ENCODE data around the gene WDR33. TPM values are rescaled to one million over a fixed set of nuclear protein-coding genes. Genes with fewer than 3 reads are reported as not detected.

The WDR33 gene
- total and polyA plus RNA-seq, 10 of the 15 experiments (the other 5 are each of a cell fraction or from before 2014, with no cell fraction given), result 29.2 to 73.8 (median 45.6) TPM

DNA sequence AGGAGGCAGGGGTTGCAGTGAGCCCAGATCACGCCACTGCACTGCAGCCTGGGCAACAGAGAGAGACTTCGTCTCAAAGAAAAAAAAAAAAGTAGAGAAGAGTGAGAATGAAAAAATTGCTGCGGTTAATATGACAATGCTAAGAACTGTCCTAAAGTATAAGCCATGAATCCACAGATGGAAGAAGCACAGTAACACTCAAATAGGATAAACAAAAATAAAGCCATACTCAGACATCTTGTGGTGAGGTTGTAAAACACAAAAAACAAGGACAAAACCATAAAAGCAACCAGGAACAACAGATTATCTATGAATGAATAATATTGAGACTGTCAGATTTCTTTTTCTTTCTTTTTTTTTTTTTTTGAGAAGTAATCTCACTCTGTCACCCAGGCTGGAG, 24.0 kb upstream of the WDR33 start (continued):
- TF ChIP-seq, protein P1, sequence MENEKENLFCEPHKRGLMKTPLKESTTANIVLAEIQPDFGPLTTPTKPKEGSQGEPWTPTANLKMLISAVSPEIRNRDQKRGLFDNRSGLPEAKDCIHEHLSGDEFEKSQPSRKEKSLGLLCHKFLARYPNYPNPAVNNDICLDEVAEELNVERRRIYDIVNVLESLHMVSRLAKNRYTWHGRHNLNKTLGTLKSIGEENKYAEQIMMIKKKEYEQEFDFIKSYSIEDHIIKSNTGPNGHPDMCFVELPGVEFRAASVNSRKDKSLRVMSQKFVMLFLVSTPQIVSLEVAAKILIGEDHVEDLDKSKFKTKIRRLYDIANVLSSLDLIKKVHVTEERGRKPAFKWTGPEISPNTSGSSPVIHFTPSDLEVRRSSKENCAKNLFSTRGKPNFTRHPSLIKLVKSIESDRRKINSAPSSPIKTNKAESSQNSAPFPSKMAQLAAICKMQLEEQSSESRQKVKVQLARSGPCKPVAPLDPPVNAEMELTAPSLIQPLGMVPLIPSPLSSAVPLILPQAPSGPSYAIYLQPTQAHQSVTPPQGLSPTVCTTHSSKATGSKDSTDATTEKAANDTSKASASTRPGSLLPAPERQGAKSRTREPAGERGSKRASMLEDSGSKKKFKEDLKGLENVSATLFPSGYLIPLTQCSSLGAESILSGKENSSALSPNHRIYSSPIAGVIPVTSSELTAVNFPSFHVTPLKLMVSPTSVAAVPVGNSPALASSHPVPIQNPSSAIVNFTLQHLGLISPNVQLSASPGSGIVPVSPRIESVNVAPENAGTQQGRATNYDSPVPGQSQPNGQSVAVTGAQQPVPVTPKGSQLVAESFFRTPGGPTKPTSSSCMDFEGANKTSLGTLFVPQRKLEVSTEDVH (IDR thresholded peaks at IDR 0.05; ENCODE audit: low read depth, partially characterized antibody), result no peak

DNA sequence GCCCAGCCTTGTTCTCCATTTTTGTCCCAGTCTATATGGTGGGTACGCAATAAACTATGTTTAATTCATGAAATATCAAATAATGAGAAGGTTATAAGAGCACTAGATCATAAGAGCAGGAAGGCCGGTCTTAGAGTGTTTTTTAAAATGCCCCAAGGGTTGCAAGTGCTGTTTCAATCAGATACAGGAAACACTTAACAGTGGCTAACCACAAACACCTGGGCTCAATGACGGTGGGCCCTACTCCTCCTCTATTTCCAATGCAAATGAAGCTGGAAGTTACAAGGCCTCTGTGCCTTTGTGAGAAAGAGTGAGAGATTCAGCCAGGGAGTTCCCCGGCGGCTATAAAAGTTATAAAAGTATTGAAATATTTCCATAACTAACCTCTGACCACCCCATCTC, 18.9 kb upstream of the WDR33 start:
- POLR2A ChIA-PET, result interaction anchor here (0.8 to 3.3 kb wide), 10 partner anchors 9 to 127 kb away, joined by 3 to 15 read pairs (median 4); partner anchors contain the start of gene WDR33
- RAD21 ChIA-PET (ENCODE audit: unreplicated experiment), result interaction anchor here (0.6 to 2.7 kb wide), 12 partner anchors 18 to 266 kb away, joined by 3 to 15 read pairs (median 4); partner anchors contain the start of genes POLR2D and WDR33
- no TSS peak for BruUV-seq (replicated peaks)
- Histone ChIP-seq H3K4me2 (ENCODE audit: control insufficient read depth, insufficient read depth) (peak overlapping the region; percentile 71), H2AFZ (ENCODE audit: control insufficient read depth, low read depth, low read length) (peak overlapping the region; percentile 49), H3K79me2 (ENCODE audit: control insufficient read depth, insufficient read depth, low read length) (no peaks in the 10 kb centered on the region; the same call in 1 of the 2 replicates), H4K20me1 (ENCODE audit: control insufficient read depth, insufficient read depth) (no peaks in the 10 kb centered on the region), H3K4me1 (ENCODE audit: control insufficient read depth, insufficient read depth, low read length) (peaks cover 38% of the 10 kb centered on the region), H3K27ac (ENCODE audit: control insufficient read depth, insufficient read depth) (peak overlapping the region; percentile 92), H3K9ac (ENCODE audit: control insufficient read depth, insufficient read depth, low read length) (peak overlapping the region; percentile 47), H3K9me3 (replicated peaks; ENCODE audit: control insufficient read depth, insufficient read depth, low read length) (peaks cover 19% of the 10 kb centered on the region), H3K4me3 (peak overlapping the region; percentile 35; the same call in 1 of the 2 replicates), H3K36me3 (ENCODE audit: control insufficient read depth in 2 of 2, insufficient read depth in 2 of 2, low read length in 1 of 2) (no peaks in the 10 kb centered on the region), H3K27me3 (replicated peaks in 1 of 2; ENCODE audit: control insufficient read depth in 2 of 2, insufficient read depth in 2 of 2, low read length in 1 of 2) (no peaks in the 10 kb centered on the region)
- WGBS (ENCODE audit: insufficient coverage, insufficient replicate concordance, low lambda C conversion rate, missing lambda C conversion rate), result 3% methylated on average over 5 of the region's 5 CpGs
- SMC1A ChIA-PET (ENCODE audit: uncharacterized antibody, unreplicated experiment), result interaction anchor here (0.7 to 3.4 kb wide), 21 partner anchors 10 to 339 kb away, joined by 3 to 19 read pairs (median 6); partner anchors contain the start of gene POLR2D
- CTCF ChIA-PET, result interaction anchor here (1.2 to 2.2 kb wide), 5 partner anchors 12 to 27 kb away, joined by 4 to 12 read pairs (median 7); partner anchors contain the start of gene WDR33
- intact Hi-C loops (cut with micrococcal nuclease; ENCODE audit: unreplicated experiment), result no loop called here
- ATAC-seq (peak; percentile 94), FAIRE-seq (peak; percentile 81), DNase-seq (ENCODE audit: low read depth, low spot score) (peak; percentile 96)
- in situ Hi-C loops (cut with MboI), result no loop called here
- peak; percentile 85 for TF ChIP-seq NFIC (IDR thresholded peaks at IDR 0.05; ENCODE audit: low read depth, low read length)
- TF ChIP-seq, protein P2, sequence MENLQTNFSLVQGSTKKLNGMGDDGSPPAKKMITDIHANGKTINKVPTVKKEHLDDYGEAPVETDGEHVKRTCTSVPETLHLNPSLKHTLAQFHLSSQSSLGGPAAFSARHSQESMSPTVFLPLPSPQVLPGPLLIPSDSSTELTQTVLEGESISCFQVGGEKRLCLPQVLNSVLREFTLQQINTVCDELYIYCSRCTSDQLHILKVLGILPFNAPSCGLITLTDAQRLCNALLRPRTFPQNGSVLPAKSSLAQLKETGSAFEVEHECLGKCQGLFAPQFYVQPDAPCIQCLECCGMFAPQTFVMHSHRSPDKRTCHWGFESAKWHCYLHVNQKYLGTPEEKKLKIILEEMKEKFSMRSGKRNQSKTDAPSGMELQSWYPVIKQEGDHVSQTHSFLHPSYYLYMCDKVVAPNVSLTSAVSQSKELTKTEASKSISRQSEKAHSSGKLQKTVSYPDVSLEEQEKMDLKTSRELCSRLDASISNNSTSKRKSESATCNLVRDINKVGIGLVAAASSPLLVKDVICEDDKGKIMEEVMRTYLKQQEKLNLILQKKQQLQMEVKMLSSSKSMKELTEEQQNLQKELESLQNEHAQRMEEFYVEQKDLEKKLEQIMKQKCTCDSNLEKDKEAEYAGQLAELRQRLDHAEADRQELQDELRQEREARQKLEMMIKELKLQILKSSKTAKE (IDR thresholded peaks at IDR 0.05; ENCODE audit: low read depth, poor library complexity, severe bottlenecking), result peak; percentile 79
- peak; percentile 52 for TF ChIP-seq BMI1 (IDR thresholded peaks at IDR 0.05; ENCODE audit: borderline replicate concordance)
- no peak for TF ChIP-seq CEBPB (IDR thresholded peaks at IDR 0.05; ENCODE audit: borderline replicate concordance in 1 of 2, low read depth in 2 of 2, low read length in 2 of 2)
- no peak for TF ChIP-seq HDAC6 (IDR thresholded peaks at IDR 0.05; ENCODE audit: unreplicated experiment)
- TF ChIP-seq, protein P3, sequence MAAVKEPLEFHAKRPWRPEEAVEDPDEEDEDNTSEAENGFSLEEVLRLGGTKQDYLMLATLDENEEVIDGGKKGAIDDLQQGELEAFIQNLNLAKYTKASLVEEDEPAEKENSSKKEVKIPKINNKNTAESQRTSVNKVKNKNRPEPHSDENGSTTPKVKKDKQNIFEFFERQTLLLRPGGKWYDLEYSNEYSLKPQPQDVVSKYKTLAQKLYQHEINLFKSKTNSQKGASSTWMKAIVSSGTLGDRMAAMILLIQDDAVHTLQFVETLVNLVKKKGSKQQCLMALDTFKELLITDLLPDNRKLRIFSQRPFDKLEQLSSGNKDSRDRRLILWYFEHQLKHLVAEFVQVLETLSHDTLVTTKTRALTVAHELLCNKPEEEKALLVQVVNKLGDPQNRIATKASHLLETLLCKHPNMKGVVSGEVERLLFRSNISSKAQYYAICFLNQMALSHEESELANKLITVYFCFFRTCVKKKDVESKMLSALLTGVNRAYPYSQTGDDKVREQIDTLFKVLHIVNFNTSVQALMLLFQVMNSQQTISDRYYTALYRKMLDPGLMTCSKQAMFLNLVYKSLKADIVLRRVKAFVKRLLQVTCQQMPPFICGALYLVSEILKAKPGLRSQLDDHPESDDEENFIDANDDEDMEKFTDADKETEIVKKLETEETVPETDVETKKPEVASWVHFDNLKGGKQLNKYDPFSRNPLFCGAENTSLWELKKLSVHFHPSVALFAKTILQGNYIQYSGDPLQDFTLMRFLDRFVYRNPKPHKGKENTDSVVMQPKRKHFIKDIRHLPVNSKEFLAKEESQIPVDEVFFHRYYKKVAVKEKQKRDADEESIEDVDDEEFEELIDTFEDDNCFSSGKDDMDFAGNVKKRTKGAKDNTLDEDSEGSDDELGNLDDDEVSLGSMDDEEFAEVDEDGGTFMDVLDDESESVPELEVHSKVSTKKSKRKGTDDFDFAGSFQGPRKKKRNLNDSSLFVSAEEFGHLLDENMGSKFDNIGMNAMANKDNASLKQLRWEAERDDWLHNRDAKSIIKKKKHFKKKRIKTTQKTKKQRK (IDR thresholded peaks at IDR 0.05; ENCODE audit: low read depth, low read length), result no peak
